ENCODE results near the gene ZBTB11. TPM values are rescaled to one million over a fixed set of nuclear protein-coding genes. Genes with fewer than 3 reads are reported as not detected.
A peak's percentile ranks its signal among the peaks of the same experiment; 100 is the strongest.

Gene ZBTB11
- total RNA-seq, 4 donors from 2014 or later = 28.0 to 43.6 (median 35.9) TPM

DNA sequence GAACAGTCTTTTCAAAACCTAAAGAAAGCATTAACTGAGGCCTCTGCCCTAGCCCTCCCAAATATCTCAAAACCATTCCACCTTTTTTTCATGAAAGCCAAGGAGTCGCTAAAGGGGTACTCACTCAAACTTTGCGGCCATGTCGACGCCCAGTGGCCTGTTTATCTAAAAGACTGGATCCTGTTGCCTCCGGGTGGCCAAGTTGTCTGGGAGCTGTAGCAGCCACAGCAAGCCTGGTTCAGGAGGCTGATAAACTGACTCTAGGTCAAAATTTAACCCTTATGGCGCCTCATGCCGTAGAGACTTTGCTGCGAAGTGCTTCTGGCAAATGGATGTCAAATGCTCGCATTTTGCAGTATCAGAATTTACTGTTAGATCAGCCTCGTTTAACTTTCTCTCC lies 39.5 kb downstream of the ZBTB11 start:
- Histone ChIP-seq H3K27ac (no peak overlapping the region), H3K27me3 (no peaks in the 10 kb centered on the region), H3K4me1 (no peaks in the 10 kb centered on the region), H3K36me3 (no peaks in the 10 kb centered on the region), H3K9me3 (no peaks in the 10 kb centered on the region), H3K4me3 (replicated peaks in 1 of 3) (no peak overlapping the region)
- no peak for DNase-seq
- 89 to 93% methylated on average over 10 of the region's 10 CpGs for WGBS, 2 donors
- intact Hi-C loops (cut with DNase I) = no loop called here
- TF ChIP-seq, protein P1, sequence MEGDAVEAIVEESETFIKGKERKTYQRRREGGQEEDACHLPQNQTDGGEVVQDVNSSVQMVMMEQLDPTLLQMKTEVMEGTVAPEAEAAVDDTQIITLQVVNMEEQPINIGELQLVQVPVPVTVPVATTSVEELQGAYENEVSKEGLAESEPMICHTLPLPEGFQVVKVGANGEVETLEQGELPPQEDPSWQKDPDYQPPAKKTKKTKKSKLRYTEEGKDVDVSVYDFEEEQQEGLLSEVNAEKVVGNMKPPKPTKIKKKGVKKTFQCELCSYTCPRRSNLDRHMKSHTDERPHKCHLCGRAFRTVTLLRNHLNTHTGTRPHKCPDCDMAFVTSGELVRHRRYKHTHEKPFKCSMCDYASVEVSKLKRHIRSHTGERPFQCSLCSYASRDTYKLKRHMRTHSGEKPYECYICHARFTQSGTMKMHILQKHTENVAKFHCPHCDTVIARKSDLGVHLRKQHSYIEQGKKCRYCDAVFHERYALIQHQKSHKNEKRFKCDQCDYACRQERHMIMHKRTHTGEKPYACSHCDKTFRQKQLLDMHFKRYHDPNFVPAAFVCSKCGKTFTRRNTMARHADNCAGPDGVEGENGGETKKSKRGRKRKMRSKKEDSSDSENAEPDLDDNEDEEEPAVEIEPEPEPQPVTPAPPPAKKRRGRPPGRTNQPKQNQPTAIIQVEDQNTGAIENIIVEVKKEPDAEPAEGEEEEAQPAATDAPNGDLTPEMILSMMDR (IDR thresholded peaks at IDR 0.05) = no peak
- no peak for TF ChIP-seq POLR2A (IDR thresholded peaks at IDR 0.05)

DNA sequence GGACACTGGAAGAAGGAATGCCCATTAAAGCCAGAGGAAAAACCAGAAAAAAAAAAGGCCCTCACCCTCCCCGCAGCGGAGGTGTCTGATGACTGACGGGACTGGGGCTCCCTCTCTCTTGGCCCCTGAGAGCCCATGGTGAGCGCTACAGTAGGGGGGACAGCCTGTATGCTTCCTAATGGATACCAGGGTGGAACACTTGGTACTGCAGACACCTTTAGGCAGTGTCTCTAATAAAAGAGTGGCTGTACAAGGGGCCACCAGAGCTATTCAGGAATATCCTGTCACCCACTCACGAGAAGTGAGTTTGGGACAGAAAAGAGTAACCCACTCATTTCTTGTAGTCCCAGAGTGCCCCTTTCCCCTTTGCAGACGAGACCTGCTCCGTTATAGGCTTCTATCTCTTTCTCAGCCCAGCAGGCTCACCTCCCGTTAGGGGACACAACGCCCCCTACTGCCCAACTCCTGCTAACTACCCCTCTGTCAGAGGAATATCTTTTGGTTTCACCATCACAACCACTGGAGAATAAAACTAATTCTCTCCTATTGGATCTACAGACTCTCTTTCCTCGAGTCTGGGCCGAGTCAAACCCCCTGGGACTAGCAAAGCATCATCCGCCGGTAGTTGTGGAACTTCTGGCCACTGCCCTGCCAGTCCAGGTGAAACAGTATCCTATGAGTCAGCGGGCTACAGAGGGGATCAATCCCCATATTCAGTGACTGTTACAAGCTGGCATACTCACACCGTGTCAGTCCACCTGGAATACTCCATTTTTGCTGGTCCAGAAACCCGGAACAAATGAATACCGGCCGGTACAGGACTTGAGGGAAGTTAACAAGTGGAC lies 40.8 kb downstream of the ZBTB11 start:
- TF ChIP-seq, protein P1 (IDR thresholded peaks at IDR 0.05) = peak in 5 of 6 experiments; percentile 13 to 48 (median 15)
- TF ChIP-seq POLR2A (IDR thresholded peaks at IDR 0.05) = no peak
- Histone ChIP-seq H3K36me3 (no peaks in the 10 kb centered on the region), H3K27ac (no peak overlapping the region), H3K27me3 (no peaks in the 10 kb centered on the region), H3K9me3 (no peaks in the 10 kb centered on the region), H3K4me3 (replicated peaks in 1 of 3) (no peak overlapping the region), H3K4me1 (no peaks in the 10 kb centered on the region)
- intact Hi-C loops (cut with DNase I) = no loop called here
- peak; percentile 24 to 47 for DNase-seq
- WGBS, 2 donors = 43 to 53% methylated on average over 18 of the region's 18 CpGs

DNA sequence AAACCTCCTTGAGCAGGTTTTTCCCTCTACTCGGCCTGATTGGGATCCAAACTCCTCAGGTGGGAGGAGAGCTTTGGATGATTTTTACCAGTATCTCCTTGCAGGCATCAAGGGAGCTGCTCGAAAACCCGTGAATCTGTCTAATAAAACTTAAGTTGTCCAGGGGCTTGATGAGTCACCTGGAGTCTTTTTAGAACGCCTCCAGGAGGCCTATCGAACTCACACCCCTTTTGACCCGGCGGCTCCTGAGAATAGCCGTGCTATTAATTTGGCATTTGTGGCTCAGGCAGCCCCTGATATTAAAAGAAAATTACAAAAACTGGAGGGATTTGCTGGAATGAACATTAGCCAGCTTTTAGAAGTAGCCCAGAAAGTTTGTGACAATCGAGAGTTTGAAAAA lies 41.6 kb downstream of the ZBTB11 start:
- intact Hi-C loops (cut with DNase I) = no loop called here

DNA sequence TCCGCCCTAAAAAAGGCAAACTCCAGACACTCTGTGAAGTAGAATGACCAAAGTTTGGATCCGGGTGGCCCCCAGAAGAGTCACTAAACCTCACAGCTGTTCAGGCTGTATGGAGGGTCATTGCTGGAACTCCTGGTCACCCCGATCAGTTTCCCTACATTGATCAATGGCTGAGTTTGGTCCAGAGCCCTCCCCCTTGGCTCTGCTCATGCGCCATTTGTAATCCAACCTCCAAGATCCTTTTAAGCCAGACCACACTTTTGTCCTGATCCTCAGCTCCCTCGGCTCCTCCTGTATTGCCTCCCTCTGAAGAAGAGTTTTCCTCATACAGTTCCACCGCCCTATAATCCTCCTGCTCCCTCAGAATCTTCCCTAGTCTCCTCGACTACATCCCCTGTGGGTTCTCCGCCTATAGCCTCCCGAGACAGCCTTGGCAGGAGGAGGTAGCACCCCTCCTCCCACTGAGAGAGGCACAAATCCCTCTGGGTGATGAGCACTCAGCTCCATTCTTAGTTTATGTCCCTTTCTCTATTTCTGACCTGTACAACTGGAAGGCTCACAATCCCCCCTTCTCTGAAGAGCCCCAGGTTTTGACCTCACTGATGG lies 42.2 kb downstream of the ZBTB11 start:
- no peaks in the 10 kb centered on the region for H3K27me3 ChIP-seq
- H3K9me3 ChIP-seq = no peaks in the 10 kb centered on the region
- no peak for DNase-seq
- H3K4me1 ChIP-seq = no peaks in the 10 kb centered on the region
- no peak overlapping the region for H3K4me3 ChIP-seq (replicated peaks in 1 of 3)
- TF ChIP-seq, protein P1 (IDR thresholded peaks at IDR 0.05) = no peak
- no peak for TF ChIP-seq POLR2A (IDR thresholded peaks at IDR 0.05)
- intact Hi-C loops (cut with DNase I) = no loop called here
- WGBS, 2 donors = 79 to 82% methylated on average over 9 of the region's 9 CpGs
- no peak overlapping the region for H3K27ac ChIP-seq
- no peaks in the 10 kb centered on the region for H3K36me3 ChIP-seq

More for the DNA sequence above, 41.6 kb downstream of the ZBTB11 start:
- Histone ChIP-seq H3K27me3 (no peaks in the 10 kb centered on the region), H3K9me3 (no peaks in the 10 kb centered on the region), H3K27ac (no peak overlapping the region), H3K36me3 (no peaks in the 10 kb centered on the region), H3K4me1 (no peaks in the 10 kb centered on the region), H3K4me3 (replicated peaks in 1 of 3) (no peak overlapping the region)
- no peak for DNase-seq
- TF ChIP-seq, protein P1 (IDR thresholded peaks at IDR 0.05) = no peak
- TF ChIP-seq POLR2A (IDR thresholded peaks at IDR 0.05) = no peak
- WGBS, 2 donors = 75 to 80% methylated on average over 9 of the region's 9 CpGs

DNA sequence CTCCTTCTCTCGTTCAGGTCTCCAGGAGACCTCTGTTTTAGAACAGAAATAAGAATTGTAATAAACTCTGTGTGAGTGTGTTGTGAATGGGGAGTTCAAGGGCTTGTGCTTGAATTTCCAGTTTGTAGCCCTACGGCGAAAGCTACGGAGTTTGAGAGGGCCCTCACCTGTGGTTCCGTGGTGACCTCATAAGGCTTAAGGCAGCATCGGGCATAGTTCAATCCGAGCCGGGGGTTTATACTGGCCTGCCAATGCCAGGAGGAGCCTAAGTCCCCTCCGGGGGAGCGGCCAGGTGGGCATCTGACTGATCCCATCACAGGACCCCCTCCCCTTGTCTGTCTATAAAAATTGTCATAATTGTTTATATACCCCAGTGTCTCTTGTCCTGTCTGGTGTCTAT lies 43.7 kb downstream of the ZBTB11 start:
- Histone ChIP-seq H3K27me3 (no peaks in the 10 kb centered on the region), H3K4me1 (no peaks in the 10 kb centered on the region), H3K4me3 (replicated peaks in 1 of 3) (no peak overlapping the region), H3K36me3 (no peaks in the 10 kb centered on the region), H3K9me3 (no peaks in the 10 kb centered on the region), H3K27ac (no peak overlapping the region)
- 71 to 73% methylated on average over 9 to 10 of the region's 10 CpGs for WGBS, 2 donors
- no peak for TF ChIP-seq POLR2A (IDR thresholded peaks at IDR 0.05)
- TF ChIP-seq, protein P1 (IDR thresholded peaks at IDR 0.05) = no peak
- DNase-seq = no peak
- intact Hi-C loops (cut with DNase I) = no loop called here
